ENCODE results near the gene PCK1. TPM values are rescaled to one million over a fixed set of nuclear protein-coding genes. Genes with fewer than 3 reads are reported as not detected.

The PCK1 gene
- total and polyA plus RNA-seq, 2 of the 13 experiments (the other 11 are each of a cell fraction or from before 2014, with no cell fraction given): 6.5 to 12.6 TPM

GRCh38 chr20:57562541-57563465 lies 1.9 kb downstream of the PCK1 start (continued):
- no peak for TF ChIP-seq RERE (CRISPR knock-in tag; IDR thresholded peaks at IDR 0.05; ENCODE audit: low read depth)
- no peak for TF ChIP-seq FOXA3 (CRISPR knock-in tag; IDR thresholded peaks at IDR 0.05)
- no peak for TF ChIP-seq HMG20A (CRISPR knock-in tag; IDR thresholded peaks at IDR 0.05; ENCODE audit: borderline replicate concordance)
- no peak for TF ChIP-seq SRSF1 (optimal IDR thresholded peaks at IDR 0.05; ENCODE audit: low read depth, low read length)
- TF ChIP-seq ZNF251 (CRISPR knock-in tag; IDR thresholded peaks at IDR 0.05): no peak
- TF ChIP-seq ZNF281 (CRISPR knock-in tag; IDR thresholded peaks at IDR 0.05; ENCODE audit: borderline replicate concordance): no peak
- no peak for TF ChIP-seq GPN1 (CRISPR knock-in tag; IDR thresholded peaks at IDR 0.05; ENCODE audit: borderline replicate concordance)
- TF ChIP-seq MATR3 (CRISPR knock-in tag; IDR thresholded peaks at IDR 0.05): no peak
- no peak for TF ChIP-seq ZNF788 (CRISPR knock-in tag; IDR thresholded peaks at IDR 0.05; ENCODE audit: borderline replicate concordance)
- no peak for TF ChIP-seq EP300 (IDR thresholded peaks at IDR 0.05; ENCODE audit: low read depth in 2 of 2, low read length in 2 of 2)
- no peak for TF ChIP-seq EP300 (CRISPR knock-in tag; IDR thresholded peaks at IDR 0.05; ENCODE audit: borderline replicate concordance)
- TF ChIP-seq ATF4 (CRISPR knock-in tag; IDR thresholded peaks at IDR 0.05): no peak
- no peak for TF ChIP-seq ZNF264 (CRISPR knock-in tag; IDR thresholded peaks at IDR 0.05)
- TF ChIP-seq SIX4 (CRISPR knock-in tag; IDR thresholded peaks at IDR 0.05): no peak
- TF ChIP-seq ZNF207 (IDR thresholded peaks at IDR 0.05; ENCODE audit: borderline replicate concordance): no peak
- TF ChIP-seq ZBTB14 (CRISPR knock-in tag; IDR thresholded peaks at IDR 0.05): no peak
- TF ChIP-seq TMF1 (CRISPR knock-in tag; IDR thresholded peaks at IDR 0.05; ENCODE audit: low read depth): no peak
